GM18873 (cell line): Measurements from ENCODE around the gene NCOA1.
A peak's percentile ranks its signal among the peaks of the same experiment; 100 is the strongest.

ENCODE experiments used
- ATAC-seq: cut with Tn5 transposase; IDR thresholded peaks from one replicate; pipeline ENCODE4 v1.9.1; 2021; ENCODE audit warnings: mild to moderate bottlenecking, moderate library complexity, moderate number of reproducible peaks; ENCODE audit not compliant: unreplicated experiment, low FRiP score

The NCOA1 gene

GRCh38 chr2:24501813-24502212 is 10.8 kb downstream of the NCOA1 start:
- no peak for ATAC-seq

GRCh38 chr2:24505534-24506275 is 14.7 kb downstream of the NCOA1 start:
- ATAC-seq = no peak

GRCh38 chr2:24507549-24507948 is 16.5 kb downstream of the NCOA1 start:
- ATAC-seq = no peak

GRCh38 chr2:24508878-24509277 is 17.8 kb downstream of the NCOA1 start:
- ATAC-seq = no peak

- ATAC-seq = peak; percentile 54
These were observed 18.4 kb downstream of the NCOA1 start for GRCh38 chr2:24509425-24509824.

GRCh38 chr2:24509840-24510239 is 18.8 kb downstream of the NCOA1 start:
- ATAC-seq = no peak

- no peak for ATAC-seq
These were observed 19.7 kb downstream of the NCOA1 start for GRCh38 chr2:24510771-24511170.

- ATAC-seq = no peak
These were observed 20.1 kb downstream of the NCOA1 start for GRCh38 chr2:24511198-24511597.

- ATAC-seq = no peak
These were observed 20.8 kb downstream of the NCOA1 start for GRCh38 chr2:24511894-24512293.

GRCh38 chr2:24512404-24512803 is 21.4 kb downstream of the NCOA1 start:
- ATAC-seq = no peak

GRCh38 chr2:24512831-24513230 is 21.8 kb downstream of the NCOA1 start:
- no peak for ATAC-seq

GRCh38 chr2:24513281-24514071 is 22.4 kb downstream of the NCOA1 start:
- ATAC-seq = no peak

GRCh38 chr2:24514820-24515219 is 23.8 kb downstream of the NCOA1 start:
- no peak for ATAC-seq

- ATAC-seq = no peak
These were observed 24.3 kb downstream of the NCOA1 start for GRCh38 chr2:24515335-24515734.

- ATAC-seq = no peak
These were observed 24.8 kb downstream of the NCOA1 start for GRCh38 chr2:24515831-24516230.

GRCh38 chr2:24517247-24517646 is 26.2 kb downstream of the NCOA1 start:
- ATAC-seq = no peak

GRCh38 chr2:24520175-24520574 is 29.1 kb downstream of the NCOA1 start:
- no peak for ATAC-seq

- ATAC-seq = no peak
These were observed 30.3 kb downstream of the NCOA1 start for GRCh38 chr2:24521162-24521857.

- ATAC-seq = no peak
These were observed 31.1 kb downstream of the NCOA1 start for GRCh38 chr2:24521975-24522639.

- no peak for ATAC-seq
These were observed 36.5 kb downstream of the NCOA1 start for GRCh38 chr2:24527536-24527935.

- ATAC-seq = no peak
These were observed 39.7 kb downstream of the NCOA1 start for GRCh38 chr2:24530796-24531195.
